HG02870 (cell line): ENCODE data around the gene SYNRG.

ENCODE experiments used
- ATAC-seq: cut with Tn5 transposase; IDR thresholded peaks from one replicate; pipeline ENCODE4 v1.9.1; 2021; ENCODE audit warnings: mild to moderate bottlenecking, moderate library complexity; ENCODE audit not compliant: unreplicated experiment

Gene SYNRG

DNA sequence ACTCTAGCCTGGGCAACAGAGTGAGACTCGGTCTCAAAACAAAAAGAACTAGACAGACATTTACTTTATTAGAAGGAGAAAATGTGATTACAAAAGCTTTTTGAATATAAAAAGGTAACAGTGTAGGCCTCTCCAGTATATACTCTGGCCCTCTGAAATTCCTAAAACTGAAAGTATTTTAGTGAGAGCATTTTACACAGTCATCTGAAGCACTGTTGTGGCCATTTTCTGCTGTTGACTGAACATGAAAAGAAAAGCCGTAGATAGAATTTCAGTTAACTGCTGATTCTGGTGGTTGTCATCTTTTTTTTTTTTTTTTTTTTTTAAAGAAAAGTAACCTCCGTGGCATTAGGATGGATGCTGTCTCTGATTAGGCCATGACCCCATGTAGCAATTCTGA lies 103.9 kb downstream of the SYNRG start:
- no peak for ATAC-seq

DNA sequence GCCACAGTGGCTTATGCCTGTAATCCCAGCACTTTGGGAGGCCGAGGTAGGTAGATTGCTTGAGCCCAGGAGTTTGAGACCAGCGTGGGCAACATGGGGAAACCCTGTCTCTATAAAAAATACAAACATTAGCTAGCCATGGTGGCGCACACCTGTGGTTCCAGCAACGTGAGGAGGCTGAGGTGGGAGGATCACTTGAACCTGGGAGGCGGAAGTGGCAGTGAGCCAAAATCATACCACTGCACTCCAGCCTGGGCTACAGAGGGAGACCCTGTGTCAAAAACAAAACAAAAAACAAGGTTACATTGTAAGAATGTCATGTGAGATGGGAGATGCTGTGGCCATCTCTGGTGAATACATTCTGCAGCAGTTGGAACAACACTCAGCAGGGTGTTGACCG lies 106.1 kb downstream of the SYNRG start:
- ATAC-seq = no peak

DNA sequence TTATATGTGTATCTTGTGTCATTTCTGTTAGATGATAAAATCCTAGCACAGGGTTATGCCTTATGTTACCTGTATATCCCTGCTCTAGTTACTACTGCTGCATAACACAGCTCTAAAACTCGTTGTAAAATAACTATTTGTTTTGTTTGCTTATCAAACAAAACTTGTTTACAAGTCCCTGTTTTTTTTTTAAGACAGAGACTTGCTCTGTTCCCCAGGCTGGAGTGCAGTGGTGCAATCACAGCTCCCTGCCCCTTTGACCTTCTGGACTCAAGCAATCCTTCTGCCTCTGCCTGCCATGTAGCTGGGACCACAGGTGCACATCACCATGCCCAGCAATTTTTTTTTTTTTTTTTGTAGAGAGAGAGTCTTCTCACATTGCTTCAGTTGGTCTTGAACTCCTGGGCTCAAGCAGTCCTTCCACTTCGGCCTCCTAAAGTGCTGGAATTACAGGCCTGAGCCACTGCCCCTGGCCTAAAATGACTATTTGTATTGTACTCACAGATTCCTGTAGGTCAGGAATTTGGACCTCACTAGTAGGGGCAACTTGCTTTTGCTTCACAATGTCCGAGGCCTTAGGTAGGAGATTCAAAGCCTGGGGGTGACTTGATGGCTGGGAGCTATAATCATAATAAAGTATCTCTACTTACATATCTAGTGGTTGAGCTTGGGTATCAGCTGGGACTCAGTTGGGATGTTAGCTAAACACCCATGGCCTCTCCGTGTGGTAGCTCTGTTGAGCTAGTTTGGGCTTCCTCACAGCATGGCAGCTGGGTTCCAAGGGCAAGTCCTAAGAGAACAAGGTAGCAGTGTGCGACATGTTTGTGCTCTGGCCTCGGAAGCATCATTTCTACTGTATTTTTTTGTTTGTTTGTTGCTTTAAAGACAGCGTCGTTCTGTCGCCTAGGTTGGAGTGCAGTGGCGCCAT lies 106.9 kb downstream of the SYNRG start:
- ATAC-seq = no peak

DNA sequence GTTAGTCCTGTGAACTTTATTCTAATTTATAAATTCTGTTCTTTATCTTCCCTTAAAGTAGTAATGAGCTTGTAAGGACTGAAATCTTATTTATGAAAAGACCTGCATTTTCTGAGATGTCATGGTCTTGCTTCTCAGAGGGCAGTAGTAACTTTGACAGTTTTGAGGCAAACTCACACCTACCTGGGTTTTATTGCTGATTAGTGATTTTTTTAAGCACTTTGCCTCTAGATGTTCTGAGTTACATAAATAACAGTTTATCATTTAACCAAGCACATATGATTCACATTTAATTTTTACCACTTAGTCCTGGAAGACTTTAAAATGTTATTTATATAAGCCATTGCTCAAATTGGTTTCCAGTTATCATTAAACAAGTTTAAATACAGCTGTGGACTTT lies 108.8 kb downstream of the SYNRG start:
- no peak for ATAC-seq

DNA sequence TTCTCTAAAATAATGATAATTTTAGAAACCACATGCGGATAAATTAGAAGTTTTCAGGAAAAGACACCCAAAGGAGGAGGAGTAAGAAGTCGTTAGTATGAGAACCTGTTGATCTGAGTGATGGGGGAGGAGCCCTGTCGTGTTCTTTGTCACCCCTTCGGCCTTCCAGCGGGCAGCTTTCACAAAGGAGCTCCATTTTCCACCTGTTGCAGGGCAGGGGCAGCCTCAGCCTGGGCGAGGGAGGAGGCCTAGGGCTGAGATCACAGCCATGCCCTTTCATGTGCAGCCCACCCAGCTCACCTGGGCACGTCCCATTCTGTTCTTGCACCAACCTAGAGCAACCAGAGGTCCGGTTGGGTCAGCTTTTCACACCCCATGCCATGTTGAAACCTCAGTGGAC lies 114.2 kb downstream of the SYNRG start:
- ATAC-seq = no peak

DNA sequence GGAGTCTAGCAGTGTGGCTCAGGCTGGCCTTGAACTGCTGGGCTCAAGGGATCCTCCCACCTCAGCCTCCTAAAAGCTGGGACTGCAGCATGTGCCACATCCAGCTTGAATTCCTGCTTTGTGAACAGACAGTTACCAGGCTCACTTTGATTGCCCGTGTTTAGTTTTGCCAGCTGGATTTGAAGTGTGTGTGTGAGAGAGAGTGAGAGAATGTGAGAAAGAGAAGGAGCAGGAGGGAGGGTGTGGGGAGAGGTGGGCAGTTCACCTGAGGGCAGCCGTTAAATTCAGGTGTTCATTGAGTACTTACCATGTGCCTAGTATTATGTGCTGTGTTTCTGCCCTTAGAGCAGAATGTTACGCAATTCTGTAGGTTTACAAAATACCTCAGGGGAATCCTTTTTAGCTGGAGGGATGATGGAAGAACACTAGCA lies 114.8 kb downstream of the SYNRG start:
- ATAC-seq = no peak

DNA sequence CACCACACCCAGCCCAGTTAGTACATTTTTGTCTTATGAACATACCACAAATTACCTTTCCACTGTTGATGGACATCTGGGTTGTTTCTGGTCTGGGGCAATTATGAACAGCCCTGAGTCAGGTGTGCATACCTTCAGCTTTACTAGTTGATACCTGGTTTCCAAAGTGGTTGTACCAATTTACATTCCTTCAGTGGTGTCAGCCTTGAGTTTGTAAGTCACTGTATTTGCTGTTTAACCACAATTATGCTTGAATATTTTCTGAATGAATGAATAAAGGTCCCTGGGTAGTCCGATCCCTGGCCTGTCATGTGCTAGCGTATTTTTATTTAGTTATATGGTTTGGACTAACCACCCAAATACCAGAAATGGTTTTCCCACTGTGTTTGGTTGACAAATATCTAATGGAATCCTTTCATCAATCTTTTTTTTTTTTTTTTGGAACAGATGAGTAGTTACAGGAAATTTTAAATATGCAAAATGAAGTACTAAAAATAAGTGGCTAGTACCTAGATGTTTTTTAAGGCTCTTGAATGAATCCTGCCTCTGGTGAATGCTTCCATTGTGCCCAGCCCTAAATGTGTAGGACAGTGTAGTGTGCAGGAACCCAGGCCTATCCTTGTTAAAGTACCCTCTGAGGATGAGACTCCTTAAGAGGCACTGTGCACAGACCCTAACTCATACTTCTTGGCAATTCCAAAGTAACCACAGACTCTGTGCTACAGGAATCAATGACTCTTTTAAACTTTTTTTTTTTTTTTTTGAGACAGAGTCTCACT lies 115.8 kb downstream of the SYNRG start:
- no peak for ATAC-seq

DNA sequence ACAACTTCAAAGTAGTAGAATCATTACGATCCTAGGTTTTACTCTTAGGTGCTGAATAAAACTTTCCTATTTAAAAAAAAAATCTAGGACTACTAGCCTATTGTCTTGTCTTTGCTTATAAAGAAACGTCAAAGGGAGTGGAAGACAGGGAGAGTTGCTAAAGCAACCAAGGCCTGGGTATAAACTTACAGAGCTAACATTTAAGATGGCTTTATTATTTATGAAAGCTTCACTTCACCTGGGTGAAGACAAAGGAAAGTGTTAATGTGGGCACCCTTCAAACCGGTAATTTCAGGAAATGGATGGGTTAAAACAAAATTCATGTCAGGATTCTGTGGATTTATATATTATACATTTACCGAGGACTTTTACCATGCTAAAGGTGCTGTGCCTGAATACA lies 117.1 kb downstream of the SYNRG start:
- ATAC-seq = no peak

DNA sequence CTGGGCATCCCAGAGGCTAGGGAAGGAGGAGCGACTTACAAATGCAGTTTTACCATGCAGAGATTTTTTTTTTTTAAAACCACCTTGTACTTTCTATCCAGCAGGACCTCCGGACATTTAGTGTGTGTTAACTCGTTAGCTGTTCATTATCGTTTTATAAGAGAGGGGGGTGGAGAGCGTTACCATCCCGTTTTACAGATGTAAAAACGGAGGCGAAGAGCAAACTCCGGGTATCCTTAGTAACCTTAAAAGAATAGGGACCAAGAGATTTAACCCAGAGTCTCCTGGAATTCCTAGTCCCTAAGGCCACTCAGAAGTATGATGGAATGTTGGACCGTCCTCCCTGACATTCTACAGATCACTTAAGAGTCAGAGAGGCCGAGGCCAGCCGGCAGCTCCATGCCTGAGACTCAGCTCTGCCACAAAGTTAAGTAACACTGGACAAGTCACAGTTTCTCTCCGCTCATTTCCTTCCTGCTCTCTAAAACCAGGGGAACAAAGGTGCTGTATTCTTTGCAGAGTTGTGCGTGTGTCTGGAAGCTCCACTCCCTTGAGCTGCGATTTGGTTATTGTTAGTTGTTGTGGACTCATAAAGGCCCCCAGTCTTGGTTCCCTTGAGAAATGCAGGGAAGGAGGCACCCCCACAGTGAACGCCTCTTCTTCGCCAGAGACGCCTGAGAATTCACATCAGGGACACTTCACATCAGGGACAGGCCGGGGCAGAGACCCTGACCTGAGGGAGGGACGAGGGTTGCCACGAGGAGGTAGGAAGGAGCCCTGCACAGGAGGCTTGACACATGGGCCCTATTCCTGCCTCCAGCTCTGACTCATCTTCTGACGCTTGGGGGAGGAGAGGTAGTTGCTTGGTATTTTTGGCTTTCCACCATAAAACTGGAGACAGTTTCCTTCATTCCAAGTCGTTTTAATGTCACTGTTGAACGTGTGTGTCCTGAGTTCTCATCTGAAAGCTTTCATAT lies 118.3 kb downstream of the SYNRG start:
- ATAC-seq = no peak

DNA sequence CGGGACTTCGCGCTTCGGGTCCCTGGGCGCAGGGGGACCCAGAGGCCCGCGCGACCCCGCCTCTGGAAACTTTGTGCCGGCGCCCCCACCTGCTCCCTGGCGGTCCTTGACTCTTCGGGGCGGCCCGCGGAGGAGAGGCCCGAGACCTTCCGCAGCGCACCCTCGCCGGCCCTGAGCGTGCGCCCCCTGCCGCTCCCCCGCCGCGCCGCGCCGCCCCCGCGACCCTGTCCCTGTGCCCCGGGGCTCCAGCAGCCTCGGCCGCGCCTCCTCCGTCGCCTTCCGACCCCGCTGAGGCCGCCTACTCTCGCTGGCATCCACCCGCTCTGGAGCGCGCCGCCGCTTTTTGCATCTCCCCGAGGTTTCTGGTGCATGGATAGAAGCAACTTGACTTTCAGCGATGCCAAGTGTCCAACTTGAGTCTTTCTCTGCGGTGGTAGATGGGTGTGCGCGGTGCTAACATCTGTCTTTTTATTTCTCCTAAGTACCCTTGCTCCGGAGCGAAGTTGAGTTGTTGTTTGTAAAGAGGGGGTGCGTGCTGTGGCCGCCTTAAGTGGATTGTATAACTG lies 119.1 kb downstream of the SYNRG start:
- peak; percentile 45 for ATAC-seq

DNA sequence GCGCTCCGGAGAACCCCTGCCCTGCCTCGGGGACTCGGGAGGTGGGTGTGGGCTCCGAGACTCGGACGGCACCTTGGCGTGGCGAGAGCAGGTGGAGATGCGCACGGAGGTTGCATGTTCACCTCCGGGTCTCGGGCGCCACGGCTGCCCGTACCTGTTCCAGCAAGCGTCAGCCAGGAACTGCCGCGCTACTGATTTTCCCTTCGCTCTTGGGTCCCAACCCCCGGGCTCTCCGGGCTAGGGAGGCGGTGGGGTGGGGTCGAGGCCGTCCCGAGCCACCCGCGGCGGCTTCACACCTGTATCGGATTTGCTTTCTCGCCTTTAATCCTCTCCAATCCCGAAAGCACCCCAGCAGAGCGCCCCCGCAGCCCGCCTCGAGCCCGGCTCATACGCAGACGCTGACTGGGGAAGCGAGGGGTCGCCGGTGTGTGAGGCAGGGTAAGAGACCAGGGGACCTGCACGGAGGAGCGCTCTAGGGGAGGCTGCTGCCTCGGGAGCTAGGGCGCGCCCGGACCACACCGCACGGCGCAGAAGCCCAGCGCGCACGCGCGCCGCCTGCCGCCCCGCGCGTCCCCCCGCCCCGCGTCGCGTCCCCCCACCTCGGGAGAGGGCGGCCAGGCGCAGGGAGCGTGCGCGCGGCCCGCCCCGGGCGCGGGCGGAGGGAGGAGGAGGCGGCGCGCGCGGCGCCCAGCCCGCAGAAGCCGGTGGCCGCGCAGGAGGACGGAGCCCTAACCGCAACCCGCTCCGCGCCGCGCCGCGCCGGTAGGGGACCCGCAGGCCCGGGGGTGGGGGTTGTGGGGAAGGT lies 119.8 kb downstream of the SYNRG start, which contains the start of gene DUSP14:
Gene DUSP14, plus strand, starts transcription at position 695 of the 805 bp plus-strand sequence. CDS start 22,382 bp downstream, outside the sequence.
- ATAC-seq = peak; percentile 64

DNA sequence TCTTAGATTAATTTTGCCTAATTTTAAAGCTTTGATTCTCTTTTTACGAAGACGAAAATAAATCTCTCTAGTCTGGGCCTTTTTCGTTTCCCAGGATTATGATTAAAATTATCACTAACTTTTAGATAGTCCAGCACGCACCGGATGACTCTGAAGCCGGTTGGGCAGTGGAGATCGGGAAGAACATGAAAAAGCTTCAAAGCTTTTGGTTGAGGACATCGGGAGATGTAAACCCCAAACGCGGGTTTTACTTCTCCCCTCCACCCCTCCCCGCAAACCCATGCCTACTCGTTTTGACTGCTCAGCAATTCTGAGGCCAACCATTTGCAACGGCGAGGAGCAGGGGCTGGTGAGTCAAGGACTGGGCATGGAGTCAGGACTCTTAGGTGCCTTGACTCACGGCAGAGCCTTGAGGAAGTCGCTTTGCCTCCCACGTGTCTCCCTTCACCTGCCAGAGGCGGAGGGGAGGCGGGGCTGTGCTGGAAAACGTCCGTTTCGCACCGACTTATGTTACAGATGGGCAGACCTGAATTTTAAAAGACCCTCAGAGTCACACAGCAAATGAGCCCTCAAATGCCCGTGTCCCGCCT lies 120.5 kb downstream of the SYNRG start:
- no peak for ATAC-seq

DNA sequence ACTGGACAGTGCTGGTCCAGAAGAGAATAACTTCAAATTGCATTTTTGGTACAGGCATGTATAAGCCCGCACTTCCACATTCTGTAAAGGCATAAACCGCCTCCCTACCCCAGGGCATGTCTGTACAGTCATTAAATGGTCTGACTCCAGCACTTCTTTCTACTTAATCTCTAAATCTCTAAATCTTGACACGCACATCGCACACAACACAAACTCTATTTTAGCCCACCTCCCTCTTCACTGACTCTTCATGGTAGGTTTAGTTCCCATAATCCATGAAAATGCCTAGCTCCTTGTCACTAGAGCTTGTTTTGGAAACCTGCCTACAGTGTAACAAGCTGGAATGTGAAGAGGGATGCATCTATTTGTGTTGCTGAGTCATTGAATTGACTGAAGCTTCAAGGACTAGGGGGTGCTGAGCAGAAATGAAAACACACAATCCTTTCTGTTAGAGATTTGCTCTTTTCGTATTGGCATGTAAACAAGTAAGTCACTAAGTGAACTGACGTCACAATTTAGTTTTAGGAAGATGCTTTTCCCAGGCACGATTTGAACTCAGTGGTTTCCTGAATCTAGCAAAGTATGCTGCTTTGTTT lies 121.1 kb downstream of the SYNRG start:
- ATAC-seq = no peak

DNA sequence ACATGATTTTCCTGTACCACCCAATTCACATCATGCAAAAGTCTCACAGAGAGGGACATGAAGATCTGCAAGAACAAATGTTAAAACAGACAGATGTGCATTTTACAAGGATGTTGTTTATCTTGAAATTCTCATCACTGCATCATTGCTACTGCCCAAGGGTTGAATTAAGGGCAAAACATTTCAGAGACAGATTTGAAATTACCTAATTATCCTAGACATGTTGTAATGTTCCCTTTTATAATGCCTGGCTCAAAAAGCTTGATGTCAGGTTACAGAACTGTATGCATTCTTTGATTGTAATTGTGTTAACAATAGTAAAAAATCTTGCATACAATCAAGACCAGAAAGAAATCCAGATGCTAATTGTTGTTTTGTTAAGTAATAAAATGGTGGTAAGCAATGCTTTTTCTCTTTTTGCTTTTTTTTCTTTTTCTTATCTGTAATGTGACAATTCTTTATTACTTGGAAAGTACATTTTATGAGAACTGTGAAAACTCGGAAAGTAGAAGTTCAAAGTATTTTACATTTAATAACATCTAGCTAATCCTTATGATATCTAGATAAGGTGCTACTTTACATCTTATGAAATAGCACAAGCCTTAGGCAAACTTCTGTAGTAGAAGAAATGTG lies 123.2 kb downstream of the SYNRG start:
- ATAC-seq = no peak

DNA sequence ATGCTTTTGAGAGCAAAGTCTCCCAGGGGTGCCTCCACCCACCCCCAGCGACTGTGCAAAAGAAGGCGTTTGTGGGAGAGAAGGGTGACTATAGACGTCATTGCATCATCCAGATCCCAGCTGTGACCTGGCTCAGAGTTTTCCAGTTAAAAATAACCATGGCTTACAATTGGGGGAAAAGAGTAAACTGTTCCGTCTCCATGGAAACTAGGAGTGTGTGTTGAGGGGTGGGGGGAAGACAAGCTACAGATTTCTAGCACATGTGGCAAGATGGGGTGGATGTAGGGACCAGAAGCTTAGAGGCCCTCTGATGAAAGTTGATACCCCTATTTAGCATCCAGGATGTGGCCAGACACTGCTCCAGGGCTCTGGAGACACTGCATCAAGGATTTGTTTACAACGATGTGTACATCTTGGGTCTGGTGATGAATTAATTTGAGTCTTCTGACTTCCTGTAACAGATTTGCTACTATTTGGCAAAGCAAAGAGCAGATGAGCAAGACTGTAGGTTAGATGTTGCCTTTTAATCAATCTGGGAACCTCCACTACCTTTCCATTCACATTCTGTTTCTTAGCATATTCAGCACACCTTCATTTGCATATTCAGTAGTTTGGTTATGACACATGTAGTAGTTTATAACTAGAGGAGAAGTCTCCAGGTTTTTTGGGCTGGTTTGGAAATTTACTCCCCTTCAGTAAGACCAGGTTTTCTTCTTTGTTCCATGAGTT lies 125.7 kb downstream of the SYNRG start:
- ATAC-seq = no peak

DNA sequence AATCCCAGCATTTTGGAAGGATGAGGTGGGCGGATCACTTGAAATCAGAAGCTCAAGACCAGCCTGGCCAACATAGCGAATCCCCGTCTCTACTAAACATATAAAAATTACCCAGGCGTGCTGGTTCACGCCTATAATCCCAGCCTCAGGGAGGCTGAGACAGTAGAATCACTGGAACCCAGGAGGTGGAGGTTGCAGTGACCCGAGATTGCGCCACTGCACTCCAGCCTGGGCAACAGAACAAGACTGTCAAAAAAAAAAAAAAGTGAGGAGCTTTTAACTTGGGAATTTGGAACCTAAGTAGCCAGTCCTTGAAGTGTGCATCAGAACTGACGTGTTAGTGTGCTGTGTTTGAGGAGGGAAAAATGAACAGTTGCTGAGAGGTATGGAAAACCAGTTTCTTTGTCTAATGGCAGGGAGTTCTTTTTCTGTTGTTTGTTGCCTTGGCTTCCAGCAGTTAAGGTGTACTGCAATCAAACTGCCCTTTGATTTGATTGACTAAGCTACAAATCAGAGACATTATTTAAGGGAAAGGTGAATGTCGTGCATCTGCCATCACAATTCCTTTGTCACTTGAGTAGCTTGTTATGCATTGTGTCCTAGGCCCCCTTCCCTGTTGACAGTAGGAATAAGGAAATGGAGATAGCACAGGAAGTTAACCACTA lies 128.1 kb downstream of the SYNRG start:
- ATAC-seq = no peak

DNA sequence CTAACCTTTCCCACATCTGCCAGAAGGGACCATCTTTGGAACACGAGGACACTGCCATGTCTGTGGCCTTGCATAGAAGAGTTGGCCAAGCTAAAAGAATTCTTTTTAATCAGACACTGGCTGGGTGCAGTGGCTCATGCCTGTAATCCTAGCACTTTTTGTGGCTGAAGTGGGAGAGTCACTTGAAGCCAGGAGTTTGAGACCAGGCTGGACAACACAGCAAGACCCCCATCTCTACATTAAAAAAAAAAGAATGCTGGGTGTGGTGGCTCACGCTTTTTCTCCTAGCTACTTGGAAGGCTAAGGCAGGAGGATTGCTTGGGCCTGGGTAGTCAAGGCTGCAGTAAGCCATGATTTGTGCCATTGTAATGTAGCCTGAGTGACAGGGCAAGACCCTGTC lies 128.8 kb downstream of the SYNRG start:
- no peak for ATAC-seq
